ENCODE measurements around the gene PDLIM1.

- TF ChIP-seq POLR2A (IDR thresholded peaks at IDR 0.05): no peak
- no peak for TF ChIP-seq CTCF (IDR thresholded peaks at IDR 0.05 in 8 of 11, conservative IDR thresholded peaks at IDR 0.05 in 3 of 11)
- no peak for TF ChIP-seq POLR2AphosphoS5 (IDR thresholded peaks at IDR 0.05)
Measured at GRCh38 chr10:95256268-95256667, 34.5 kb downstream of the PDLIM1 start.
